PC-3 (cell line): Measurements from ENCODE around the gene MLYCD. TPM values are rescaled to one million over a fixed set of nuclear protein-coding genes. Genes with fewer than 3 reads are reported as not detected.

ENCODE experiments used
- ATAC-seq: fragments of 200-7000 bp; cut with Tn5 transposase; 2 replicates; pipeline ENCODE4 v1.9.1; 2020; ENCODE audit warnings: mild to moderate bottlenecking, moderate library complexity
- BruUV-seq: library from RNA; stranded (reverse); fragments of 400-500 nt; replicated peaks from 2 replicates; lab custom pipeline; 2021; lab: Mats Ljungman, UMichigan
- CTCF ChIA-PET: fragments of 300-600 bp; sonication (Branson Sonifier 250); formaldehyde crosslinking; loops from one replicate; lab custom pipeline; 2022; ENCODE audit warnings: antibody characterized with exemption; lab: Charles Lee
- POLR2A ChIA-PET: fragments of 300-600 bp; sonication (Branson Sonifier 250); formaldehyde crosslinking; loops from one replicate; lab custom pipeline; 2022; ENCODE audit warnings: antibody characterized with exemption; ENCODE audit not compliant: unreplicated experiment; lab: Charles Lee
- DNase-seq: peaks from one replicate; pipeline ENCODE4 v3.0.0-alpha.2; 2015
- H2AFZ ChIP-seq: fragments of 300-600 bp; sonication (generic); 2 replicates; pipeline ENCODE4 v1.6.0; 2016; ENCODE audit warnings: antibody characterized with exemption, low read length
- H3F3A ChIP-seq: fragments of 300-600 bp; sonication (generic); one replicate; pipeline ENCODE4 v1.6.0; 2017; ENCODE audit warnings: antibody characterized with exemption, low read length, control low read depth, mild to moderate bottlenecking; ENCODE audit not compliant: unreplicated experiment
- H3K27ac ChIP-seq: fragments of 300-600 bp; sonication (generic); 2 replicates; pipeline ENCODE4 v1.5.1; 2016; ENCODE audit warnings: mild to moderate bottlenecking, low read length
- H3K27me3 ChIP-seq: fragments of 300-600 bp; sonication (generic); 2 replicates; pipeline ENCODE4 v1.6.1; 2016; ENCODE audit warnings: low read length, mixed read lengths
- H3K36me3 ChIP-seq: fragments of 300-600 bp; sonication (generic); 2 replicates; pipeline ENCODE4 v1.6.1; 2016; ENCODE audit warnings: low read depth, mixed run types, low read length, mixed read lengths
- H3K4me1 ChIP-seq: fragments of 300-600 bp; sonication (generic); 2 replicates; pipeline ENCODE4 v1.5.1; 2016; ENCODE audit warnings: low read length; ENCODE audit not compliant: insufficient read depth
- H3K4me2 ChIP-seq: fragments of 300-600 bp; sonication (generic); 2 replicates; pipeline ENCODE4 v1.6.0; 2016; ENCODE audit warnings: low read length
- H3K4me3 ChIP-seq: fragments of 300-600 bp; sonication (generic); 2 replicates; pipeline ENCODE4 v1.5.1; 2016; ENCODE audit warnings: mild to moderate bottlenecking, low read length, mixed read lengths
- H3K79me2 ChIP-seq: fragments of 300-600 bp; sonication (generic); 2 replicates; pipeline ENCODE4 v1.6.1; 2017; ENCODE audit warnings: low read length, mixed read lengths
- H3K9ac ChIP-seq: fragments of 300-600 bp; sonication (generic); 2 replicates; pipeline ENCODE4 v1.6.0; 2016; ENCODE audit warnings: mild to moderate bottlenecking, low read length
- H3K9me2 ChIP-seq: fragments of 300-600 bp; sonication (generic); replicated peaks from 2 replicates; pipeline ENCODE4 v1.6.1; 2016; ENCODE audit warnings: mixed run types, low read length, mixed read lengths
- H3K9me3 ChIP-seq: fragments of 300-600 bp; sonication (generic); 2 replicates; pipeline ENCODE4 v1.6.1; 2016; ENCODE audit warnings: low read length, mixed read lengths
- H4K20me1 ChIP-seq: fragments of 300-600 bp; sonication (generic); 2 replicates; pipeline ENCODE4 v1.6.1; 2016; ENCODE audit warnings: low read length, mixed read lengths
- EZH2 ChIP-seq: fragments of 300-600 bp; sonication (generic); IDR thresholded peaks from one replicate; pipeline ENCODE4 v1.6.1; 2017; ENCODE audit warnings: antibody characterized with exemption, mild to moderate bottlenecking, low read length; ENCODE audit not compliant: unreplicated experiment
- EZH2phosphoT487 ChIP-seq: fragments of 300-600 bp; sonication (generic); IDR thresholded peaks from 2 replicates; pipeline ENCODE4 v1.6.1; 2018; ENCODE audit warnings: mild to moderate bottlenecking, antibody characterized with exemption, low read length, borderline replicate concordance
- intact Hi-C: fragments of 100-400 bp; cut with micrococcal nuclease; formaldehyde crosslinking; loops from 2 replicates; pipeline ENCODE4 v1.9.0; 2023
- total RNA-seq: library from RNA; depleted of rRNA; stranded (reverse); fragments of >200 nt; gene quantifications from 2 replicates; pipeline ENCODE4 v1.2.3, GENCODE V29; 2014
- TF ChIP-seq, protein P1 (sequence below): fragments of 300-600 bp; sonication (generic); conservative IDR thresholded peaks from 2 replicates; pipeline ENCODE4 v1.5.1; 2017; ENCODE audit warnings: antibody characterized with exemption, low read depth, mild to moderate bottlenecking, low read length

The MLYCD gene
- total RNA-seq, 1 experiment from 2014 or later: 0.95 TPM

DNA sequence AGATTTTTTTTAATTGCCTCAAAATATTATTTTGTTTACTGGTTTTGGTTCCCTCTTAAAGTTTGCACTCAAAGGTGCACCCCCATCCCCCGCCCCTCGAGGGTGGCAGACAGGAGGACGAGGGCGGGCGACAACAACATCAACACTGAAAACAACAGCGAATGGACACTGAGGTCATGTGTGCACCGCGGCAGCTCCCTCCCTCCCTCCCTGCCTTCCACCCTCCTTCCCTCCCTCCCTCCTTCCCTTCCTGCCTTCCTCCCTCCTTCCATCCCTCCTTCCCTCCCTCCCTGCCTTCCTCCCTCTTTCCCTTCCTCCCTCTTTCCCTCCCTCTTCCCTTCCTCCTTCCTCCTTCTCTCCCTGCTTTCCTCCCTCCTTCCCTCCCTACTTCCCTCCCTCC lies 52.6 kb downstream of the MLYCD start:
- Histone ChIP-seq H3K9me2 (no peaks in the 10 kb centered on the region), H3K36me3 (no peaks in the 10 kb centered on the region), H3K4me2 (no peak overlapping the region), H3K4me3 (no peak overlapping the region), H3K27me3 (no peaks in the 10 kb centered on the region), H3F3A (no peaks in the 10 kb centered on the region), H3K79me2 (peaks cover 18% of the 10 kb centered on the region), H3K9ac (no peak overlapping the region), H3K9me3 (no peaks in the 10 kb centered on the region), H3K4me1 (peaks cover 15% of the 10 kb centered on the region), H3K27ac (no peak overlapping the region), H4K20me1 (no peaks in the 10 kb centered on the region), H2AFZ (no peak overlapping the region)
- POLR2A ChIA-PET: no interaction called here
- DNase-seq (no peak), ATAC-seq (no peak)
- no TSS peak for BruUV-seq
- TF ChIP-seq, protein P1, sequence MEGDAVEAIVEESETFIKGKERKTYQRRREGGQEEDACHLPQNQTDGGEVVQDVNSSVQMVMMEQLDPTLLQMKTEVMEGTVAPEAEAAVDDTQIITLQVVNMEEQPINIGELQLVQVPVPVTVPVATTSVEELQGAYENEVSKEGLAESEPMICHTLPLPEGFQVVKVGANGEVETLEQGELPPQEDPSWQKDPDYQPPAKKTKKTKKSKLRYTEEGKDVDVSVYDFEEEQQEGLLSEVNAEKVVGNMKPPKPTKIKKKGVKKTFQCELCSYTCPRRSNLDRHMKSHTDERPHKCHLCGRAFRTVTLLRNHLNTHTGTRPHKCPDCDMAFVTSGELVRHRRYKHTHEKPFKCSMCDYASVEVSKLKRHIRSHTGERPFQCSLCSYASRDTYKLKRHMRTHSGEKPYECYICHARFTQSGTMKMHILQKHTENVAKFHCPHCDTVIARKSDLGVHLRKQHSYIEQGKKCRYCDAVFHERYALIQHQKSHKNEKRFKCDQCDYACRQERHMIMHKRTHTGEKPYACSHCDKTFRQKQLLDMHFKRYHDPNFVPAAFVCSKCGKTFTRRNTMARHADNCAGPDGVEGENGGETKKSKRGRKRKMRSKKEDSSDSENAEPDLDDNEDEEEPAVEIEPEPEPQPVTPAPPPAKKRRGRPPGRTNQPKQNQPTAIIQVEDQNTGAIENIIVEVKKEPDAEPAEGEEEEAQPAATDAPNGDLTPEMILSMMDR: no peak
- TF ChIP-seq EZH2 (no peak), EZH2phosphoT487 (no peak)
- CTCF ChIA-PET: no interaction called here
- intact Hi-C loops: no loop called here

DNA sequence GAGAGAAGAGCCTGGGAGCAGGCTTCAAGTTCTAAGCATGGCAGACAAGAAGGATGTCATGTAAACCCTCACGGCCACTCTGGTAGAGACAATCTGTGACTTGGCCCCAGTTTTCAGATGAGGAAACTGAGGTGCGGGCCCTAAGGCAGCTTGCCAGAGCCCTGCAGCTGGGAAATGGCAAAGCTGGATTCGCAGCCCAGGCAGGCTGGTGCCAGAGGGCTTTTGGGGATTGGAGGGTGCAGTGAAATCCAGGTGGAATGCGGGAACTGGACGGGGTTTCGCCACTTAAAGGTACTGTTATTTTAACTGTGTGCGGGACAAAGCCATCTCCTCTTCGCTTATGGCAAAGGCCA lies 53.6 kb downstream of the MLYCD start:
- ChIA-PET POLR2A (no interaction called here), CTCF (no interaction called here)
- peak overlapping the region; percentile 79; the same call in 1 of the 2 replicates for H3K4me3 ChIP-seq
- no peaks in the 10 kb centered on the region for H3K9me2 ChIP-seq
- no TSS peak for BruUV-seq
- H4K20me1 ChIP-seq: no peaks in the 10 kb centered on the region
- H3K27me3 ChIP-seq: no peaks in the 10 kb centered on the region
- peak overlapping the region; percentile 99 for H3K4me2 ChIP-seq
- H3K9me3 ChIP-seq: no peaks in the 10 kb centered on the region
- peaks cover 15% of the 10 kb centered on the region for H3K4me1 ChIP-seq
- DNase-seq: peak; percentile 74
- H3F3A ChIP-seq: no peaks in the 10 kb centered on the region
- H3K27ac ChIP-seq: peak overlapping the region; percentile 72
- no peak for TF ChIP-seq EZH2
- TF ChIP-seq, protein P1: no peak
- no peak for TF ChIP-seq EZH2phosphoT487
- H3K79me2 ChIP-seq: peaks cover 18% of the 10 kb centered on the region
- peak overlapping the region; percentile 88 for H2AFZ ChIP-seq
- no peaks in the 10 kb centered on the region for H3K36me3 ChIP-seq
- intact Hi-C loops: no loop called here
- peak overlapping the region; percentile 75 for H3K9ac ChIP-seq
- peak; percentile 21 for ATAC-seq

DNA sequence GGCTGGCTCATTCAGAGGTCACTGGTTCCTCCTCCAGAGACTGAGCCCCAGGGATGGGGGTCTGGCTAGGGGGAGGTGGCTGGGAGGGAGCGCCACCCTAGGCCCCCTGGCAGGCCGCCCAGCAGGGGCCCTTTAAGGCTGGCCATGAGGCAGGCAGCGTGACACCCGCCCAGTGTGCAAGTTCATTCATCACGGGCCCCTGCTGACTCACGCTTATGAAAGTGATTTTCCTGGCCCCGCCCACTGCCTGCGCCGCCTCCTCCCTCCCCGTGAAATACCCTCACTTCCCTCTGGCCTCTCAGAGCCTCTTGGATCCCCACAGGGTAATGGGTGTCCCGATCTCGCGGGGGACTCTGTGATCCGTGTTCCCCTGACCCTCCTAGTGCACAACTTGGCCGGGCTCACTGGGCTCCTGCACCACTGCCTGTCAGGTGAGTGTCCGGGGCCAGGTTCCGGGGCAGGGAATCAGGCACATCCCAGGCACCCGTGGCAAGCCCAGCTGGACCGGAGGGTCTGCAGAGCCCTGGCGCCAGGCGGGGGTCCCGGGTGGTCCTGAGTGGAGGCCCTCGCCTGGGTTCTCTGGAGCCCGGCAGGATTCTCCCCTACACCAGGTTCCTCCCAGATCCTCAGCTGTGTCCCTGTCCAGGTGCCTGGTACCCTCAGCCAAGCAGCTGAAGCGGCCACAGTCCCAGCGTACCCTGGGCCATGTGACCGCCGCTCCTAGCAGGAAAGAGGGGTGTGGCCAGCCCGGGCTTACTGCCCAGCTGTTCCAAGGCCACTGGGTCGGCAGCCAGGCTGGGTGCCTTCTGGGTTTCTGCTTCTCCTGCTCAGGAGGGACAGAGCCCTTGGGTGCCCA lies 54.3 kb downstream of the MLYCD start, which contains the start of gene OSGIN1:
OSGIN1 (plus strand) TSS at position 301 of the 856 bp plus-strand sequence. CDS start 4,432 bp downstream, outside the sequence.
- no TSS peak for BruUV-seq
- Histone ChIP-seq H3K4me3 (peak within 1 kb of the TSS; percentile 79), H3K36me3 (no peaks in the 10 kb centered on the region), H3K79me2 (peaks cover 18% of the 10 kb centered on the region), H4K20me1 (no peaks in the 10 kb centered on the region), H3F3A (no peaks in the 10 kb centered on the region), H3K9ac (peak within 1 kb of the TSS; percentile 75), H3K27me3 (no peaks in the 10 kb centered on the region), H3K4me2 (peak within 1 kb of the TSS; percentile 99), H3K9me3 (no peaks in the 10 kb centered on the region), H3K27ac (peak within 1 kb of the TSS; percentile 72), H2AFZ (peak within 1 kb of the TSS; percentile 88), H3K4me1 (peaks cover 15% of the 10 kb centered on the region), H3K9me2 (no peaks in the 10 kb centered on the region)
- ATAC-seq: peak; percentile 87
- intact Hi-C loops: loop anchor here (1.0 kb wide), 1 partner anchor 27 kb away; no protein-coding TSS in a partner anchor
- DNase-seq: peak; percentile 88
- ChIA-PET POLR2A (no interaction called here), CTCF (interaction anchor here (0.8 to 1.8 kb wide), 3 partner anchors 26 to 61 kb away, joined by 3 to 7 read pairs (median 7); no protein-coding TSS in a partner anchor)
- TF ChIP-seq EZH2phosphoT487: no peak
- TF ChIP-seq, protein P1: no peak
- no peak for TF ChIP-seq EZH2
